ENCODE results near the gene DGKE.
A peak's percentile ranks its signal among the peaks of the same experiment; 100 is the strongest.

Gene DGKE

DNA sequence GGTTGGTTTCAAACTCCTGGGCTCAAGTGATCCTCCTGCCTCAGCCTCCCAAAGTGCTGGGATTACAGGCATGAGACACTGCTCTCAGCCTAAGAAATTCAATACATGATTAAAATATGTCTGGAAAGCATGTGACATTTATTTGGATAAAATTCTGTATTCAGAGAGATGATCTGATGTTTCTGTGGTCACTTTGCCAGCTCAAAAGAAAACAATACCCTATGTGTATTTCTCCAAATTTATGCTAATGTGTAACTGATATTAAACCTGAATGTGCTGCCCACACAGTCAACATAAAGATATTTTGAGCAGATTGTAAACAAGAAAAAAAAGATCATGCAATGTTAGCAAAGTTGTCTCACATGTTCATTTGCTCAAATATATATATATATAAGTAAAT, 16.9 kb upstream of the DGKE start:
- DNase-seq, result no peak

DNA sequence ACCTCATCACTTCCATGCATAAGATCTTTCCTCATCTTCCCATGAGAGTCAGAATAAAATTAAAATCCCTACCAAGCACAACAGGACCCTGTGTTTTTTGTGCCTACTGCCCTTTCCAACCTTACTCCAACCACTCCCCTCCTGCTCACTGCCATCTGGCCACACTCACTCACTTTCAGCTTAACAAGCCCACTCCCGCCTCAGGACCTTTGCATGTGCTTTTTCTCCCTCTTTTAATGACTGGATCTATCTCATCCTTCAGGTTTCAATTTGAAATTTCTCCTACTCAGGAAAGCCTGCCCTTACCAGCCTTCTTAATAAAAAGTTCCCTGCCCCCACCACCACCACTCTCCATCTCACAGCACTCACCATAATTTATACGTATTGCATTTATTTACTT, 14.9 kb upstream of the DGKE start:
- DNase-seq, result no peak

DNA sequence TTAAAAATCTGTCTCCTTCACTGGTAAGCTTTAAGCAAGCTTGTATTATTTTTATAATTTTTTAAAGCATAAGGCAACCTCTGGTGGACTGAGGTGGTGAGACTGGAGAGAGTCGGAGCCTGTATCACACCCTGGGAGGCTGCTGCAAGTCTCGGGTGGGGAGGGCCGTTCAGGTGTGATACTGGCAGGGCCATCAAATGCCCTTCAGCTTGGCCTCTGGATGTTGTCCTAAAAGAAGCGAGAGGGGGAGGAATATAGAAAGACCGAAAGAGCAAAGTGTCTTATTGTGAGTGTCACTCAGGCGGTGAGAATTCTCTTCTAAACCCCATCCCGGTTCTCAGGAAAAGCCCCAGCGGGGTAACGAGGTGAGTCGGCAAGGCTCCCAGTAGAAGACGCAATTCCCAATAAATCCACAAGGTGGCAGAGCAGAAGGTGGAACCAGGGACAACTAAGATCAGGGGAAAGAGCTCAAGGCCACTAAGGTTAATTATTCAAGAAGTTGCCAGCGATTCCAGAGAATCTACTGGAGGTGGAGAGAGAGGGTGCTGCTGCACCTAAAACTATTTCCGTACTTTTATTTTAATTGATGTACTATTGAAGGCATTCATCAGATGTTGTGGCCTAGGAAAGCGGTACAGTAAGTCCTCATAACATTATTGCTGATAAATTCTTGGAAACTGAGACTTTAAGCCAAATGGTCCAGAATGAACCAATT, 14.4 kb upstream of the DGKE start:
- peak; percentile 63 for DNase-seq

DNA sequence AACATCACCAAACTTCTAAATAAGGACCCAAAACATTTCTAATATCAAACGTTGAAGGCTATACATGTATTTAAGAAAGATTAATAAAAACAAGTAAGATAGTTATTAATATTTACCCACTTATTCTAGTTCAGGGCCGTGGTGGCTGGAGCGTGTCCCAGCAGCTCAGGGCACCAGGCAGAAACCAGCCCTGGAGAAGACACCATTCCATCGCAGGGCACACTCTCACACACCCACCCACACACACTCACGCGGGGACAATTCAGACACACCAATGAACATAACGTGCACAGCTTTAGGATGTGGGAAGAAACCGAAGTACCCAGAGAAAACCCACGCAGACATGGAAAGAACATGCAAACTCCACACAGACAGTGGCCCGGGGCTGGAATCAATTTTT, 13.7 kb upstream of the DGKE start:
- DNase-seq, result no peak

DNA sequence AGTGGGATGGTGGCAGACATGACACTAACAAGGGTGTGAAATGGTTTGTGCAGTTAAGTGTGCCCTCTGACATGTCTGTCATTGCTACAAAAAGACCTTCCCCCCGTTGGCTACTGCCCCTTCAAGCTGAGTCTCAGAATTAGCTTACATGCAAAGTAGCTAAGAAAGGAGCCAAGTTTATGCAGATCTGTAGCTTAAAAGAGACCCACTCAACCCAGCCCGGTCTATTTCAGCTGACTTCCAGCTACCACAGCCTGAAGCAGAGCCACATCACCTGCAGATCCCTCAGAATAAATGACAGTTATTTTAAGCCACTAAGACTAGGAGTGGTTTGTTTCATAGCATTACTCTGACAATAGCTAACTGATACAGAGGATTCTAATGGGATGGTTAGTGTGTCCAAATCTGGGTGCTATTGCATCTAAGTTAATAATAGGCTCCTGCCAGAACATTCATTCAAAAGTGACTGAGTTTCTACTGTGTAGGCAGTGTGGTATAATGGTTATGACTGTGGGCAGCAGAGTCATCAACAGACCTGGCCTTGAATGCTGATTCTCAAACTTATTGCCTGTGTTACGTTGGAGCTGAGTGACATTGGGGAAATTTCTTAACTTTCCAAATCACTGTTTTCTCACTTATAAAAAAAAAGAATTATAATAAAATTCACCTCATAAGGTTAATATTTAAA, 12.0 kb upstream of the DGKE start:
- DNase-seq, result no peak

DNA sequence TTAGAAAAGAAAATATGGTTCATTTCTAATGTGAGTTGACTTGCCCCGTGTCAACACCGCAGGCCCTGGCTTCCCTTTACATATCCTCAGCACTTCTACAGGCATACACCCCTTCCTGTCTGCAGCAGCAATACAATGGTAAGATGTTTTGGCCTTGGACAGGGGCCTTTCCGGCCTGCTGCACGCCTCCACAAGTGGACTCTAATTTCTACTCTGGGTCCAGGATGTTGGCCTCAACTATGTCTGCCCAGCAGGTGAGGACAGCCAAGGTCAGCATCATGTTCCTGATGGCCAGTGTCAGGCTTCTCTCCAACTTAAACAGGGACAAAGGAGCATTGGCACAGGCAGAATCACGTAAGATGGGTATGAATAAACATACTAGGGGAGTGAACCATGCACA, 11.2 kb upstream of the DGKE start:
- DNase-seq, result no peak

DNA sequence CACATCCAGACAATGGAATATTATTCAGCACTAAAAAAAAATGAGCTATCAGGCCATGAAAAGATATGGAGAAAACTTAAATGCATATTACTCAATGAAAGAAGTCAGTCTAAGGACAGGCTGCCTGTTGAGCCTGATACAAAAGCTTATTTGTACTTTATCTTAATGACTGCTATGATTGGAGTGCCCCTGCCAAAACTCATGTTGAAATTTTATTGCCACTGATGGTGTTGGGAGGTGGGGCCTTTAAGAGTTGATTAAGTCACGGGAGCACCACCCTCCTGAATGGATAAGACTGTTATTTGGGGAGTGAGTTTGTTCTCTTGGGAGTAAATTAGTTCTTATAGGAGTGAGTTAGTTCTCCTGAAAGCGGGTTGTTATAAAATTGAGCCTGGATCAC, 10.1 kb upstream of the DGKE start:
- DNase-seq, result no peak

DNA sequence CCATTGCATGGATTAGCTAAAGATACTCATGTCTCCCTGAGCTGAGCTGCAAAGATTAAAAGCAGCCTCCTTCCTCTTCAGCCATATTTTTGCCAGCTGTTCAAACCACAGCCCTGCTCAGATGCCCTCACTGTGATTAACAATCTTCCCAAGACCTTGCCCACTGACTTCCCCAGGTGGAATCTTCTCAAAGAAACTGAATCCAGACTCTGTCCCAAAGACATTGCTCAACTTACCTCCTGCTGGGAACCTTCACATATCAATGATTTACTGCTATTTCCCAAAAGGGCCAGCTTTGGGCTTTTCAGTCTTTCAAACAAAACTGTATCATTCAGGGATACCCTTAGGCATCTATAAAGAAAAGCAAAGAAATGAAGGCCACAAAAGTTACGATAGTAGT, 9.4 kb upstream of the DGKE start:
- DNase-seq, result no peak

DNA sequence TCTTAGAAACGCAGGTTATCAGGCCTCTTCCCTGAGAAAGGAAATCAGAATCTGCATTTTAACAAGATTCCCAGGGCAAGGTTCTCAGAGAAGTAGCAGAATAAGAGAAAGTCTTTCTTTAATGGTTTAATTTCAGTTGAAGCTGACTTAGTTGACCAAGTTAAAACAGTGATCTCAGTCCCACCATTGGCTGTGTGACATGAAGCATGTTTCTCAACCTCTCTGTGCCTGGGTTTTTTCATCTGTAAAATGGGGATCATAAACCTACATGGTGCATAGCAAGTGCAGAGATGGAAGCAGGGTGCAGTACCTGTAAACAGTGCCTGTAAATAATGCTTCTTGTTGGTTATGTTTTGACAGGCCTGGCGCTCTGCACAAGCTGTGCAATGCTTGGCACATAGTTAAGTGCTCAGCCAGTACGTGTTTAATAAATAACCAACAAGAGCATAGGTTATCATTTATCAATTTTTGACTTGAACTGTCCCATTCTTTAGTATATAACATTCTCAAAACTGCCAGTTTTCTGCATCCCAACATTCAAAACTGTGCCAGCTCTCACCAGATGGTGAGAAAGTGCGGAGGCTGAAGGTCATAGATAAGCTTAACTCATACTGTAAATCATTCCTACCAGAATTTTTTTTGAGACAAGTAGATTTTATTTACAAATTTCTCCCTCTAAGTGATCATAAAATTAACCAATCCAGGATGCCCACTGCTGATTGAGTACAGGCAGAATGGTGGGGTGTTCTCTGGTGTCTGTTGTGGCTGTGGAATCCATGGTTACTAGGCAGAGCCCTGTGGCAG, 7.1 kb upstream of the DGKE start:
- DNase-seq, result no peak

DNA sequence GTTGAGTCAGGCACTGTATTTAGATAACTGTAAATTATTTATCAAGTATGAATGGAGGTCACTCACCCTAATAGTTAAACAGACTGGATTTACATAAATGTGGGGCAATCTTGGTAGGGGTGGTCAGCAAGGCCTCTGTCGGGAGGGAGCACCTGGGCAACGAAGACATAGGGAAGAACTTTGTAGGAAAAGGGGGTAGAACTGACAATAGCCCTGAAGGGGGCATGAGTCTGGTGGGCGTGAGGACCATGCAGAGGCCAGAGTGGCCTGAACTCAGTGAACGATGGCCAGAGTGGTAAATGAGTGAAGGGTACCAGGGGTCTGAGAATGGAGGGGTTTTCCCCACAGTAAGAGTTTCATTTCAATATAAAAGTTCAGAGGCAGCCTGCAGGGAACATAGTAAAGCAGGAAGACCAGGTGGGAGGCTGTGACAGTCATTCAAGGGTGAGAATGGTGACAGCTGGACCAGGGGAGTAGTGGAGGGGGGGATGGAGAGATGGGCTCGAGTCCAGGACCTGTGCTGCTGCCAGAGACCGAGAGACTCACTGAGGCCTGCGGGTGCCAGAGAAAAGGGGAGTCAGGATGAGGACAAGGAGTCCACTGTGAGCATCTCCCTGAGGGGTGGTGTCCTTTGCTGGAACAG, 3.1 kb upstream of the DGKE start:
- DNase-seq, result no peak

DNA sequence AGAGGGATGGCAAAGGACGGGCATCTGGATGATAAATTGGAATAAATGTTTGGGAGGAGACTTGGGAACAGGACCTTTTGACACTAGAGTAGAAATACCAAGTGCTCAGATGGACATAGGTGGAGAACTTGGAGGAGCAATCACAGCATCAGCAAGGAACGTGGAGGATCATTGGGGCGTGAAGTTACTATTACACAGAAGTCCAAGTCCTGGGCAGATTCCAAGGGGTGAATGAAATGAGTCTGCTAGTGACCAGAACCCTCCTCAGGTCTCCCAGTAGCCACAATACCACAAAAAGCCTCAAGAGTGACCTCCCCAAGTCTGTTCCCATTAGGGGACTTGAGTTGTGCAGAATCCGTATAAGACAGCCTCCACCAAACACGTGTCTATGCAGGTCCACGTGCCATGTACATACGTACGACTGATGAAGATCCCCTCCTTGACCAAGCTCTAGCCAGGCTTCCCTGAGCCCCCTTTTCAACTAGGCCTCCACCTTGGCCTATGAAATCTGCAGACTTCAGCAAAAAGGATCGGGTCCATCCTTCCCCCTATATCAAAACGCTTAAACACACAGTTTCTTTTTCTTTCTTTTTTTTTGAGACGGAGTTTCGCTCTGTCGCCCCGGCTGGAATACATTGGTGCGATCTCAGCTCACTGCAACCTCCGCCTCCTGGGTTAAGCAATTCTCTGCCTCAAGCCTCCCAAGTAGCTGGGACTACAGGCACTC, 2.4 kb upstream of the DGKE start:
- DNase-seq, result no peak

DNA sequence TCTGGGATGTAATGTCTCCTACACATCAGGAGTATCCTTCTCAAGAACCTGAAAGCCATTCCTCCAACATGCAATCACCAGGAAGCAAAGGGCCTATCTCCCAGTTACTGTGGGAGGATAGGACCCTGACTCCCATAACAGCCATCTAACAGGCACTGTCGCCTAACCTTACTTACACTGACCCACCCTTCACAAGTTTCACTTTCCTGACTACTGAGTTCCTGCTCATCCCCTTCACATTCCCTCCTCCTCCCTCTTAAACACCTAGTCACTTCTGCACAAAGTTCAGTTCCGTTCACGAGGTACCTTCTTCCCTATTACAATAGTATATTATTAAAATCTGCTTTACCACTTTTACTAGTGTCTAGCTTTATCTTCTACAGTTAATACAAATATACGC, 1.5 kb upstream of the DGKE start:
- no peak for DNase-seq

DNA sequence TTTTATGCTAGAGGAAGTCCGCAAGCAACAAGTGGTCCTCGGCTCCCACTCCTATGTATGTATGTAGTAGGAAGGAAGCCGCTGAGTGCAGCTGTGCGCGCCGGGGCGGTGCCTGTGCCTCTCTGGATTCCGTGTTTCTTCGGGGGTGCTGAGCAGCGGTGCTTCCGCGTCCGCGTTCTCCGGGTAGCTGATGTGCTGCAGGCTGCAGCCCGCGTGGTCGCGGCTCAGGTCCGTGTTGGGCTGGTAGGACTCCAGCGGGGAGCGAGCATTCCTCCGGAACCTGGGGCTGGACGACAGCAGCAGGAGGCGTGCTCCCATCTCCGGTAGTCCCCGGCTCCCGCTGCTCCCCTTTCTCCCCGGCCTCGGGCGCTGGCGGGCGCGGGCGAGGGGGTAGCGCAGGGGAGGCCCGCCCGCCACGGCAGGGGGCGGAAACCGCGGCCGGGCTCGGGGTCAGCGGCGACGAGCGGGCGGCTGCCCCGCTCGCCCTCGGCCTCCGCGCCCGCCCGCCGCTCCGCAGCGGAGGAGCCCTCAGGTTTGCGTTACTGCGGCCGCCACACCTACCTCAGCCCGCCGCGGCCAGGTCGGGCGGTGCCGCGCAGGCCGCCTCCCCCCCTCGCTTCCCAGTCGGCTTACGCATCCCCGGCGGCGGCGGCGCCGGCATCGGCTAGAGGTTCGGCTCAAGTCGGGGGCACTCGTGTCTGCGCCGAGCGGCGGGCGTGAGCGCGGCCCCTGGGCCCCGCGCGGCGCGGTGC, 718 bp upstream of the DGKE start:
- peak; percentile 69 for DNase-seq

DNA sequence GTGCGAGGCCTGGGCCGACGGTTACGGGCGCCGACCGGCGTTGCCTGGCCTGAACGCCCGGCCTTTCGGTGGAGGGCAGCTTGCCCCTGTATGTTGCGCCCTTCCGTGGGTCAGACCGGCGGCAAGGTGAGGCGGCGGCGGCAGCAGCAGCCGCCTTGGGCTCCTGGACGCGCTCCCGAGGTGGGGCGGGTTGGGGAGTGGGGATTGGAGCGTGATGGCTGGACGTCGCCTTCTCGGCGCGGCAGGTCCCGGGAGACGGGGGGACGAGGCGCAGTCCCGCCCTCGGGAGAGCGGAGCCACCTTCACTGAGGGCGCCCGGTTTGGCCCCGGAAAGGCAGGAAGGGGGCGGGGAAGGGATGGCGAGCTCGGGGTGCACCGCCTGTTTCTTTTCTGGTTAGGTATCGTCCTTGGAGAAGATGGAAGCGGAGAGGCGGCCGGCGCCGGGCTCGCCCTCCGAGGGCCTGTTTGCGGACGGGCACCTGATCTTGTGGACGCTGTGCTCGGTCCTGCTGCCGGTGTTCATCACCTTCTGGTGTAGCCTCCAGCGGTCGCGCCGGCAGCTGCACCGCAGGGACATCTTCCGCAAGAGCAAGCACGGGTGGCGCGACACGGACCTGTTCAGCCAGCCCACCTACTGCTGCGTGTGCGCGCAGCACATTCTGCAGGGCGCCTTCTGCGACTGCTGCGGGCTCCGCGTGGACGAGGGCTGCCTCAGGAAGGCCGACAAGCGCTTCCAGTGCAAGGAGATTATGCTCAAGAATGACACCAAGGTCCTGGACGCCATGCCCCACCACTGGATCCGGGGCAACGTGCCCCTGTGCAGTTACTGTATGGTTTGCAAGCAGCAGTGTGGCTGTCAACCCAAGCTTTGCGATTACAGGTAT, 671 bp downstream of the DGKE start:
- DNase-seq, result peak; percentile 55

DNA sequence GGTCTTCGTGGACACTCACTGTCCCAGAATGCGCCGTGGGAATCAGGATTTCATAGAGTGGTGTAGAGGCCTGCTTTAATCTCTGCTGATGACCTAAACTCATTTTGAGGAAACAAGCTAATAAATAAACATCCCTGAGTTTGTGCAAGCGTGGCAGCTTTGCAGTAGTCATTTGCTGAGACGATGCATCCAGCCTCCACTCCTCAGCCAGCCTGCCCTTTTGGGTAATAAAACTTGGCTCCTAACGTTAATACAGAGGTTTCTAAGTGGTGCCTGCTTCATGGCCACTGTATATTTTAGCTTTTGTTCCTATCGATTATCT, 1.3 kb downstream of the DGKE start:
- no peak for DNase-seq

DNA sequence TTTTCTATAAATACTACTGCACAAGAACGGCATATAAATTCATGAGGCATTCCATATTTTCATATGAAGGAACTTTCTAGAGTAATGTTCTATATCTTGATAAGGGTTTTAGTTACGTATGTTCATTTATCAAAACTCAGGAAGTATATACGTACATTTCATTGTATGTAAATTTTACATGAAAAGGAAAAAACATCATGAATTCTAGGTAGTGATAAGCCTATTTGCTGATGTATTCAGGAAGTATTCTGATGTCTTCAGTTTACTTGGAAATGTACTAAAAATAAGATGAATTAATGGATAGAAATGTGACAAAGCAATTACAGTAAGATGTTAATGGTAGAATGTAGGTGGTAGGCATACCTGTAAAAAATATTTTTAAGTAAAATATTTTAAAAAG, 4.7 kb downstream of the DGKE start:
- DNase-seq, result no peak

DNA sequence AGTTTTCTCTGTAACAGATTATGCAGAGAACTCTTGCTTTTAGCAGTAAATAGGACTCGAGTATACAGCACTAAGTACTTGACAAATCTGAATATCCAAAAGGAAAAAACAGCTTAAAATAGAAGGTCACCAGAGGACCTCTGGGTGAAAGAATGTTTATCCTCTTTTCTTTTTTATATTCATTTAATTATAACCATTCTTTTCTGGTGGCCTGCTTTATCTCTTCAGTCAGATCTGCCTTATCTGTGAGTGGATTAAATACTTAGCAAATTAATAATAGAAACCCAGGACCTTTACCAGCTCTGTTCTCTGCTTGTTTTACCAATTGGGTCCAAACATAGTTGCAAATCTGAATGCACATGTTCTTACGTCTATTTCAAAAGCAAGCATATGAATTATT, 8.6 kb downstream of the DGKE start:
- DNase-seq, result no peak

DNA sequence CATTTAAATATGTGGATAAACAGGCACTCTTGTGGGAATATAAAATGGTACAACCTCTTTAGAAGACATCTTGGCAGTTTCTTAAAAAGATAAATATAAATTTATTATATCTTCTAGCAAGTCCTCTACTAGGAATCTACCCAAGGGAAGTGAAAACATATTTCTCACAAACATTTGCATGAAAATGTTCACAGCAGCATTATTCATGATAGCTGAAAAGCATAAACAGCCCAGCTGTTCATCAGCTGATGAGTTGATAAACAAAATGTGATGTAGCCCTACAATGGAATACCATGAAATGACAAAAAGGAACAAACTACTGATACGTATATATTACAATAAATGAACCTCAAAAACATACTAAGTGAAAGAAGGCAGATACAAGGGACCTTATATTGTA, 12.0 kb downstream of the DGKE start:
- no peak for DNase-seq

DNA sequence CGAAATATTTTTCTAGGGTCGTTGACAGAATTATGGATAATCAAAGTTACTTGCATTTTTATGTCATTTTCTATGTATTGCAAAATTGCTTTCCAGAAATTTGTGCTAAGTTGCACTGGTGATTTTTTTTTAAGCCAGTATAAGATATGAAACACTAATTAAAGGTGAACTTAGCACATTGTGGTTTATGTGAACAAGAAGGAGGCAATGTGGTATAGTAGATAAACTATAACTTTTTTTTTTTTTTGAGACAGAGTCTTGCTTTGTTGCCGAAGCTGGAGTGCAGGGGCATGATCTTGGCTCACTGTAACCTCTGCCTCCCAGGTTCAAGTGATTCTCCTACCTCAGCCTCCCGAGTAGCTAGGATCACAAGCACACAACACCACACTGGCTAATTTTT, 13.2 kb downstream of the DGKE start:
- DNase-seq, result no peak

DNA sequence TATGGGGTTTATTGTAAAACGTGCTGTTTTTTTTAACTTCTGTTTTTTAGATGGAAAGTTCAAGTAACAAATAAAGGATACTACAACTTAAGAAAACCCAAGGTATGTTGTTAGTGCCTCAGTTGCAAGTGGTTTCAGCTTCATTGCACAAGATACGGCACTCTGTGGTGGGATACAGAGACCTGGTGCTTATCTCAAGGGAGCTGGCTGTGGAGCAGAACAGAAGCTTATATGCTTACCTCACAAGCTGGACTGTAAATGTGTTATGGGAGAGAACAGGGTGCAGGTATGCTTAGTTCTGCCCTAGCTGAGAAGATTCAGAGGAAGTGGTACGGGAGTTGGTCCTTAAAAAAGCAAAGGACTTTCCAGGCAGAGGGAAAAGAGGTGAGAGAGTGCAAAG, 15.2 kb downstream of the DGKE start:
- no peak for DNase-seq

DNA sequence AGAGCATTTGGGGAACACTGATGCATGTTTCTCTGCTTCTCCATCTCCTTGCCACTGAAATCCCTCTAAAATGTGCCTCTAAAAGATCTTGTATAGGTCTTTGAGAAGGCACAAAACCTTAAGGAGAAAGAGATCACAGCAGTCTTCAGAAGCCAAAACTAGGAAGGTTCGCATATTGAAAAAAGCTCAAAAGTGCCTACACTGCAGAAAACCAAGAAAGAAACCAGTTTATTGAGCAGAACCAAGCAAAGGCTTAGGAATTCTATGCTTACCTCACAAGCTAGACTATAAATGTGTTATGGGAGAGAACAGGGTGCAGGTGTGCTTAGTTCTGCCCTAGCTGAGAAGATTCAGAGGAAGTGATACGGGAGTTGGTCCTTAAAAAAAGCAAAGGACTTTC, 16.6 kb downstream of the DGKE start:
- no peak for DNase-seq

All from GDM1 (cell line).